HG03469 (cell line): ENCODE measurements around the gene ACTN1.
"Not testable (repeated sequence)": the region's sequence is repeated elsewhere in the genome, so short reads cannot be mapped to it uniquely, and the experiment has no call there.

Source experiments
- ATAC-seq: cut with Tn5 transposase; IDR thresholded peaks from one replicate; pipeline ENCODE4 v1.9.1; 2021; ENCODE audit warnings: mild to moderate bottlenecking, moderate library complexity, moderate number of reproducible peaks; ENCODE audit not compliant: unreplicated experiment

The ACTN1 gene

DNA sequence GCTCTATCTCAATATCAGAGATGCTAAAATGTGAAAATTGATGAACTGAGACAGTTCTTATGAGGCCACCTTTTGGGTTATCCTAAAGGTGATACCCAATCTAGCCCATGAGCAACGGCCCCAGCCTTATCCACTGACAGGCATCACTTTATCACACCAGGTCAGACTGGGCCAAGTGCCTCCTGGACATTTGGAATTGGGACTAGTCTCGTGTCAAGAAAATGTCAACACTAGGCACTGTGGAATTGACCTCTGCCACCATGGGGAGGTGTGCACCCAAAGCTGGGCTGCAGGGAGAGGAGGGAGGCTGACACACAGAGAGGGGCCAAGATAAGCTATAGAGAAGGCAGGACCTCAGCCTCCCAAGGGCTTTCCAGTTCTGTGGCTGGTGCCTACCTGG is 107.7 kb downstream of the ACTN1 start:
- no peak for ATAC-seq

DNA sequence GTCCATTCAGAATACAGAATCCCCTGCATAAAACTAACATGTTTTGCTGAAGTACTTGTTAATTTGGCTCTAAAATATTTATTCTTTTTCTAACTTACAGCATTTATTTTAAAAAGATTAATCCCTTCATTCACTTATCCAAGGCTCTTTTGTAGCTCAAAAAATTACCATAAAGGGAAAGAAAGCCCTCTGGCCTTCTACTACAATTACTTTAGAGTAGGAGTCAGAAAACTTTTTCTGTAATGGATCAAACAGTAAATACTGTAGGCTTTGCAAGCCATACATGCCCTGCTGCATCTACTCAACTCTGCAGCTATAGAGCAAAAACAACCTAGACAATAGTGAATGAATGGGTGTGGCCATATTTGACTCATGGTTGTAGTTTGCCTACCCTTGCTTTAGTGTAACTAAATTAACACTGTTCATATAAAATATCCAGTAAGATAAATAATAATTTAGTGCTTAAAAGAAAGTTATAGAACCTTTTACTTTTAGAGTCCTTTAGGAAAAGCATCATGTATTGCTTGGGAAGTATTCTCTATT is 112.0 kb downstream of the ACTN1 start:
- no peak for ATAC-seq

DNA sequence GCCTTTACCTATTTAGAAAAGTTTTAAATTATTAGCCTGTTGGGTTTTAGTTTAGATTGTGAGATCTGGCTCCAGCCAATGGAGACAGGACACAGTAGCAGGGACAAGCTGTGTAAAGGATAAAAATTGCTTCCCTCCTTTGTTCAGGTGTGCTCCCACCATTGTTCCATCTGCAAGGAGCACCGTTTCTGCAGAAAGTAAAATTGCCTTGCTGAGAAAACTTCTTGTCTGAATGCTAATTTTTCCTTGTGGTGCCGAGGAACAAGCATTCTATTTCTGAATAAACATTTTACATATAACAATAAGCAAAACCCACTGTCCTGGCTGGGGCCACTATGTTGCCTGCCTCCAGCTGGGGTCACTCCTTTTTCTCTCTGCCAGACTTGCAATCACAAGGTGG is 113.6 kb downstream of the ACTN1 start:
- ATAC-seq, result no peak

DNA sequence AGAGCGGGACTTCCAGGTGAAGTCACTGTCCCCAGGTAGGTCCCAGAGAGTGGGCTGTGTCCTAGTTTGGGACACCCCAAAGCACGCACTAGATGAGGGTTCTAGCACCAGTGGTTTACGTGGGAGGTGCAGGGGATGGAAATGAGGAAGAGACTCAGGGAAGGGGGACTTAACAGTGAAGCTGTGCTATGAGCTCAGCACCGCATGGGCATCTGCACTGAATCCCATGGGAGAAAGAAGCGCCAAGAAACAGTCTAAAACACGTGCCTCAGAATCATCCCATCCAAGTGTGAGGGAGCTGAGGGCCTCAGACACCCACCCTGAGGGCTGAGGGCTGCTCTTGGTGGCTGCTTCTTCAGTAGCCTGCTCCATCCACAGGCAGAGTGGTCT is 114.7 kb downstream of the ACTN1 start:
- ATAC-seq, result no peak

DNA sequence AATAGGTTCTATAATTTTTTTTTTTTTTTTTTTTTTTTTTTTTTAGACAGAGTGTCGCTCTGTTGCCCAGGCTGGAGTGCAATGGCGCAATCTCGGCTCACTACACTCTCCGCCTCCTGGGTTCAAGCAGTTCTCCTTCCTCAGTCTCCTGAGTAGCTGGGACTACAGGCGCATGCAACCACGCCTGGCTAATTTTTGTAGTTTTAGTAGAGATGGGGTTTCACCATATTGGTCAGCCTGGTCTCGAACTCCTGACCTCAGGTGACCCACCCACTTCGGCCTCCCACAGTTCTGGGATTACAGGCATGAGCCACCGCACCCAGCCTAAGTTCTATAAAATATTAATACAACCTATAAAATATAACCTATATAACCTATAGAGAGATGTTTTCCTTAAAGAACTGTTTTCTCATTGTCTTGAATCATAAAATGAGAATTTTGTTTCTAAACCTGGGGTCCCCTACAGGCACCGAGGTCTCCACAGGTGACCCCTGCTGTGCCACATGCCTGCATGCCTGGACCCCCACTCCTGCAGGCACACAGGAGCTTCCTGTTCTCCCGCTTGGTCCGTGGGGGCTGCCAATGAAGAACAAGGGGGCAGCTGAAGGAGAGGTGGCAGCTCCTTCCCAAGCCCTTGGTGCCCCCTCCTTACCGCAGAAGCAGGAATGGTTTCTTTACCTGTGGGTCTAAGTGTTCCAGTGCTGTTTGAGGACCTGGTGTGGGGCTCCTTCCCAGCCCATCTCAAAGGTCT is 115.3 kb downstream of the ACTN1 start:
- no peak for ATAC-seq

DNA sequence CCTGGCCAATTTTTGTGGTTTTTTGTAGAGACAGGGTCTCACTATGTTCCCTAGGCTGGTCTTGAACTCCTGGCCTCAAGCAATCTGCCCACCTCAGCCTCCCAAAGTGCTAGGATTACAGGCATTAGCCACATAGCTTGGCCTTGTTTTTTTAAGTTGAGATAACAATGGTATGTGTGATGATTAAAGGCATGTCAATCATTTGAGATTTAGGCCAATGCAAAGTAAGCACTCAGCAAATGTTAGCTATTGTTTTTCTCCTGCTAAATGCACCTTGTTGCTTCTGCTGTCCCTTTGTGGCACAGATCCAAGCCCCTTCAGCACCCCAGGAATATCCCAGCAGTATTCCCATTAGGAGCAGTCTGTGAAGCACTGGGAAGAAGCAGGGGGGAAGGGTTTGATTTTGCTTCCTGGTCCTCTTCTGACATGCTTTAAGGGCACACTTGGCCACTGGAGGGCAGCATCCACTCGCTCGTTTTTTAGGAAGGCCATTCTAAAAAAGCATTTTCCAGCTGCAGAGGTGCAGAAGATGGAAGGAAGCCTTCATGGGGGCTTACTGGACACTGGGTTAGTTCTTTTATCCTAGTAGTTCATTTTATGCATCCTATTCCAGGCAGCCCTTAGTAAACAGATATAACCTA is 116.0 kb downstream of the ACTN1 start:
- ATAC-seq, result no peak

DNA sequence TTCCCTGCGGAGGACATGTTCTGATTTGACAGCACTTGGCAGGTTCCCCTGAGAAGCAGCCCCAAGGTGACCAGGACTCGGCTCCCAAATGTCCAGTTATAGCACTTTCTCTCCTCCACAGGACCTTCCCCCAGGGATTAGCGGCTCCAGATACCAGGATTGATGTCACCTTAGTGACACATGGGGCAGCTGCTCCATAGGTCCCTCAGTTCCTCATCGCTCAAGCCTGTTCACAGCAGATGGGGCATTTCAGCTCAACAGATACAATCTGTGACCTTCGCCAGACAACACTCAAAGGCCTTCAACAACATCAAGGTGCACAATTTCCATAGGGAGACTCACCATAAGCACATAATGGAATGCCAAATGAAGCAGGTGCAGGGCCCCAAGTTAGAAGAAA is 118.3 kb downstream of the ACTN1 start:
- ATAC-seq, result no peak

DNA sequence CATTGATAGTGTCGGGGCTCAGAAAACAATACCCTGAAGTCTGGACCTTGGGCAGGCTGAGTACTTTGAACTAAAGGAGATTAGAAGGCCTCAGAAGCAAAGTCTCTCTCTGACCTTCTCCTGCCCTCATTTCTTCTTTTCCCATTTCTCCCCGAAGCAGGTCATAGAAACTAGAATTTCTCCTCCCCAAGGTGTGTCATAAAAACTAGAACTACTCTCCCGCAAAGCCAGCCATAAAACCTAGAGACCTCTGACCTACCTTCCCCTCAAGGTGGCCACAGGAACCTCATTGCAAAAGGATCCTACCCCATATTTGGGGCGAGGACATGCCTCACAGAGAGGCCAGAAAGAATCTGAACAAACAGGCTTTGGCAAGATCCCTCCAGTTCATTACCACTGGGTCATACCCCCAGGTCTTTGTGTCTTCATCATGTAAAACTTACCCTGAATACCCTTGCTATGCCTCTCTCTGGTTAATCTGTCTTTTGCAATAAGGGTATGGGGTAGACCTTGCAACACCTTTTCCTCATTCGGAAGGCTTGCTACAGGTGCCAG is 121.5 kb downstream of the ACTN1 start:
- no peak for ATAC-seq

DNA sequence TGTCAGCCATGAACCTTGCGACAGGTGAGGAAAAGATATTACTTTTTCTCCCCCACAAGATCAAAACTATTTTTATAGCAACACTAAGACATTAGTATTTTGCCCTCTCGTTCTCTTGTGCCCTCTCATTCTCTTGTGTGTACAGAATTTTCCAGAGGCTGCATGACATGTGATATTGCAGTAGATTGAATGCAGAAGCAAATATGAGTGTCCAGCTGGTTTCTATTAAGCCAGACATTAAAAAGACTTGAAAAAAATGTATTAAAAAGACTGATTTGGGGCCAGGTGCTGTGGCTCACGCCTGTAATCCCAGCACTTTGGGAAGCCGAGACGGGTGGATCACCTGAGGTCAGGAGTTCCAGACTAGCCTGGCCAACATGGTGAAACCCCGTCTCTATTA is 122.5 kb downstream of the ACTN1 start:
- no peak for ATAC-seq

DNA sequence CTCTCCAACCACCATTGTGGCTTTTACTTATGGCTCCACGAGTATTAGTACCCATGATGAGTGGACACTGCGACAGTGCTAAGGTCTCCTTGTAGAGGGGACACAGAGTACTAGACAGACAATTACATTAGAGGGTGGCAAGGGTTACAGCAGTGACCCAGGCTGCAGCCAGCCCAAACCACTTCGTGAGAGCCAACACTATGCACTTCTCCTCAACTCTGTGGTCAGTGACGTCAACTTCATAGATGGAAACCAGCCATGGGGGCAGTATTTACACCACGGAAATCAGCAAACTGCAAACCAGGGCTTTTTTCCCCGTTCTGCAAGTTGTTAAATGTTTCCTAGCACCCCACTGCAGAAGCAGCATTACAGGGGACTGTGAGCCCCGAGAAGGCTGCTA is 124.7 kb downstream of the ACTN1 start:
- ATAC-seq, result no peak

DNA sequence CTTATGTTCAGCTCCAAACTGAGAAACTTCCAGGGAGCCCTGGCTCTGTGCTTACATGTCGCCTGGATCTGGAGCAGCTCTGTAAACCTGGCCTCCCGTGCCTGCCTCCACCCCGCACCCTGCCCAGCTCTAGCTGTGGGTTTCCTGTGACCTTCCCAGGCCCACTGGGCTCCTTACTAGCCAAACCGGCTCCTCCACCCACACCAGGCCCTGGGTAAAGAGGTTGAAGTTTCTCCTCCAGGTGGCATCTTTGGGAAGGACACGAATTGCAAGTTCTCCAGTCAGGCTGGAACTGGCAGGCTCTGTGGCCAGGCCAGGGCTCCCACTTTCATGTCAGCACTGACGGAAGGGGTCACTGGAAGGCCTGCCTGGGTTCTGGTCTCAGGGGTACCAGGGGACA is 125.4 kb downstream of the ACTN1 start:
- no peak for ATAC-seq

DNA sequence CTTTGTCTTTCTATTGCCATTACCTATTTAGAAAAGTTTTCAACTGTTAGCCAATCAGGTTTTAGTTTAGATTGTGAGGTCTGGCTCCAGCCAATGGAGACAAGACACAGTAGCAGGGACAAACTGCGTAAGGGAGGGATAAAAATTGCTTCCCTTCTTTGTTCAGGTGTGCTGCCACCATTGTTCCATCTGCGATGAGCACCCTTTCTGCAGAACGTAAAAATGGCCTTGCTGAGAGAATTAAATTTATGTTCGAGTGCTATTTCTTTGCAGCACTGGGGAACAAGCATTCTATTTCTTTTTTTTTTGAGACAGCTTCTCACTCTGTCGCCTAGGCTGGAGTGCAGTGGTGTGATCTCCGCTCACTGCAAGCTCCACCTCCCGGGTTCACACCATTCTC is 126.6 kb downstream of the ACTN1 start:
- not testable (repeated sequence) for ATAC-seq

DNA sequence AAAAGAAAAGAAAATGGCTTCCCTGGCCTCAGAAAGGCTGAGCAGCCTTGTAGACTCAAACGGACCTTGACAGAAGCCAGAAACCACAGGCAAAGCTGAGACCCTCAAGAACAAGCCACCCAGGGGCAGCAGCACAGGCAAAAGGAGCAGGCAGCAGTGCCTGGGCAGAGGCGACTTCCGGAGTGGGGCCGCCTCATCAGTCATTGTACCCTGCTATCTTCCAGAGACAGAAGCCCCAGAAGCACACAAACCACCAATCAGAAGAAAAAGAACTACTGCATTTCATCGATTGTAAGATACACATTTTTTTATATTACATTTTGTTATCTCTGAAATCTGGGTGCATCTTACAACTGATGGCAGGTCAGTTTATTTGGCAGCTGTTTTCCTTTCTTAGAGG is 128.0 kb downstream of the ACTN1 start:
- no peak for ATAC-seq

DNA sequence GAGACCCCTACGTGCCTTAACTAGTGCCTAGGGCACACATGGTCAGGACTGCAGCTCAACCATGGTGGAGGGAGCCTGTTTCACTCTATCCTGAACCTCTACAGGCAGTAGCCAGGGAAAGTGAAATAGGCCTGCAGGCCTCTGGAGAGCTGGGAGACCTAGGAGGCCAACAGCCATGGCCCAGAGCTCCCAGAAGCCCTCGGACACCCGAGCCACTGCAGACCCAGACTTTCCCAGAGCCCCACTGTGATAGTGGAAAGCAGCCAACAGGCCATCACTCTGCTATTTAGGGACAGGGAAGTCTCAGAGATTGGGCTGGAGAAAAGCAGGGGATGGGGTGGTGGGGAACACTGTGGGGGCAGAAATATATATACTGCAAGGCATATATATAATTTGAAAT is 129.7 kb downstream of the ACTN1 start:
- no peak for ATAC-seq

DNA sequence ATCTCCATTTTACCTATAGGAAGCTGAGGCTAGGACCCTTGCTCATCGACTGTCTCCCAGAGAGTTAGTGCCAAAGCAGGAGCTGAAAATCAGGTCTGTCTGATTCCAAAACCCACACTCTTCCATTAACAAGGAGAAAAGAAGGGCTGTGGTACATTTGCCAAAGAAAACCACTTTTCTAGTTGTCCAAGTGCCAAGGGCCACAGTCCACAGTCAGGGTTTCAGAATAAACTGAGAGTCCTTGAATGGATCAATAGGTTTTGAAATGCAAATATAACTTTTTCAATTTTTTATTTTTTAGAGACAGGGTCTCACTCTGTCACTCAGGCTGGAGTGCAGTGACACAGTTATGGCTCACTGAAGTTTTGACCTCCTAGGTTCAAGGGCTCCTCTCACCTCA is 130.8 kb downstream of the ACTN1 start:
- ATAC-seq, result no peak

DNA sequence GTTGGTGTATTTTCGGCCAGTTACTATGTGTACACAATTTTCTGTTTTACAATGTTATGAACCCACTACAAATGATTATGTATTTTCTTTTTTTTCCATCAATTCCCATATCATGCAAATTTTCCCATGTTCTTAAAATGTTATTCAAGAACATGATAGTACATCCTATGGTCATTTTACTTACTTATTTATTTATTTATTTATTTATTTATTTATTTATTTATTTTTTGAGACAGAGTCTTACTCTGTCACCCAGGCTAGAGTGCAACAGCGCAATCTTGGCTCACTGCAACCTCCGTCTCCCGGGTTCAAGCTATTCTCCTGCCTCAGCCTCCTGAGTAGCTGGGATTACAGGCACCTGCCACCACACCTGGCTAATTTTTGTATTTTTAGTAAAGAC is 131.5 kb downstream of the ACTN1 start:
- not testable (repeated sequence) for ATAC-seq

DNA sequence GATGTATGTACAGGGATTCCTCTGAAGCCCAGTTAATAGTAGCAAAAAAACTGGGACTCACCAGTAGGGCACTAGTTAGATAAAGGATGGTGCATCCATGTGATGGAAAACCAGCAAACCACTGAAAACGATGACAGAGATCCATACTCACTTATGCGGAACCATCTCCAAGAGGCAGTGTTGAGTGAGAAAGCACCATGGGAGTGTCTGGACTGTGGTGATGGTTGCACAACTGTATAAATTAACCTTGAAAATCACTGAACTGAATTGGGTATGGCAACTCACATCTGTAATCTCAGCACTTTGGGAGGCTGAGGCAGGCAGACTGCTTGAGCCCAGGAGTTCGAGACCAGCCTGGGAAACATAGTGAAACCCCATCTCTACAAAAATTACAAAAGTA is 132.6 kb downstream of the ACTN1 start:
- no peak for ATAC-seq

DNA sequence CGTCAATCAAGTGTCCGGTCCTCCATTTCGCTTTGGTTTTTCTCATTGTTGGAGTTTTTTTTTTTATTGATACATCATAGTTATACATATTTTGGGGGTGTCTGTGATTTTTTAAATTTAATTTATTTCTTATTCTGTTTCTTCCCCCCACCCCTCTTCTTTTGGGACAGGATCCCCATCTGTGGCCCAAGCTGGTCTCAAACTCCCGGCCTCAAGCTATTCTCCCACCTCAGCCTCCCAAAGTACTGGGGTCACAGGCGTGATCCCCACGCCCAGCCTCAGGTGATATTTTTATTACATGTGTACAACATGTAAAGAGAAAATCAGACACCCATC is 134.9 kb downstream of the ACTN1 start:
- ATAC-seq, result no peak

DNA sequence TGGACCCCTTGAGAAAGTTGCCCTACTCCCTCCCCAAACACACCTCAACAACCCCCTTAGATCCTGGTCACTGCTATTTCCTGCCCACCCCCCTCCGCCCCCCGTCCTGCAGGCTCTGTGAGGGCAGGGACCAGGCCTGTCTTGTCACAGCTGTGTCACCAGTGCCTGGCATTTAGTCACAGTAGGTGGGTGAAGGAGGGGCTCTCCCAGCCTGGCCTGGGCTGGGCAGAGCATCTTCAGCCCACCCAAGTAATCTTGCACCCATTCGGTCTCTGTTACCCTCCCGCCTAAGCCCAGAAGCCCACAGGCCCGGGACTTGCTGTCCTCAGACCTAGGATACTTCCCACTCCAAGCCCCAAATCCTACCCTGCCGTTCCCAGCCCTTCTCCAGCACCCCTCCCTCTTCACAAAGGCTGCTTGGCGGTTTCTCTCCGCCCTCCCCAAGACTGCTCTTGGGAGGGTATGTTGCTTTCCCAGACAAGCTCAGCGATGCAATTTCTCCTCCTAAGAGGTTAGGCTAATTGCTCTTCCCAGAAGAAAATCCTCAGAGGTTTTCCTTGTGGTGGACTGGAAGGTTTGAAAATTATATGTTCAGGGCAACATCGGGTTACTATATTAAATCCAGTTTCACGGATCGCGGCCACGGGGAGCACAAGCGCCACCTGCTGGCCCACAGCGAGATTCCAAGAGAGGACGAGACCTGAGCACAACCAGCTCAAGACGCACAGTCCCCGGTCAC is 135.5 kb downstream of the ACTN1 start:
- no peak for ATAC-seq

DNA sequence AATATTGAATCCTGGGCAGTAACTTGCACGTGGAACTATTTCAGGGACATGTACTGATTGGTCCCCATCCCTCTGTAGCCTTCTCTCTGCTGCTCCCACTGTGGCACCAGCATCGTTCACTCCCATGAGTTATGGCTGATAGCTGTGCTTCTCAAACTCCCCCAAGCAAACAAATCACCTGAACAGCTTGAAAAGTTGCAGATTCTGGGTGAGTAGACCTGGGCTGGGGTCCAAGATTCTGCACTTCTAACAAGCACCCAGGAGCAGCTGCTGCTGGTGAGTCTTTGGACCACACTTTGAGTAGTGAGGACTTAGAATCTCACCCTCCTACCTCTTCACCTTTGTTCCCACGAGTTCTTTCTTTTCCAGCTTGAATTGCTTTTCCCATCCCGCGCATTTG is 136.8 kb downstream of the ACTN1 start:
- no peak for ATAC-seq

DNA sequence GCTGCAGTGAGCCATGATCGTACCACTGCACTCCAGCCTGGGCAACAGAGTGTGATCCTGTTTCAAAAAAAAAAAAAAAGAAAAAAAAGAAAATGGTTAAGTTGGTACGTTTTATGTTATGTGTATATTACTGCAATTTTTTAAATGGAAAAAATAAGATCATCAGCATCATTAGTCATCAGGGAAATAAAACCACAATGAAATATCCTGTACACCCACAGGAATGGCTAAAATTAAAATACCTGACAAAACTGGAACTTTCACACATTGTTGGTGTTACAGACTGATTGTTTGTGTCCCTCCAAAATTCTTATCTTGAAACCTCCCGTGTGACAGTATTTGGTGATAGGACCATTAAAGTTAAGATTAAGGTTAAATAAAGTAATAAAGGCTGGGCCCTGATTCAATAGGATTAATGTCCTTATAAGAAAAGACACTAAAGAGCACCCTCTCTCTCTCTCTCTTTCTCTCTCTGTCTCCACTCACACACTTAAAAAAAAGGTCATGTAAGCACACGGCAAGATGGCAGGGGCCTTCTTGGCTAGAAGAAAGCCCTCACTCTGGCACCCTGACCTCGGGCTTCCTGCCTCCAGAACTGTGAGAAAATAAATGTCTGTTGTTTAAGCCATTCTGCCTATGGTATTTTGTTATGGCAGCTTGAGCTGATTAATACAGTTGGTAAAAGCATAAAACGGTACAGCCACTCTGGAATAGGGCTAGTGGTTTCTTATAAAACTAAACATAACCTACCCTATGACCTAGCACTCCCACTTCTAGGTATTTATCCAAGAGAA is 137.9 kb downstream of the ACTN1 start:
- ATAC-seq, result no peak
